DOHH2 (cell line): Measurements from ENCODE around the gene NMD3.

Experiments
- CTCF ChIP-seq: fragments of 200-600 bp; sonication (generic); IDR thresholded peaks from one replicate; pipeline ENCODE4 v1.5.1; 2014; ENCODE audit warnings: antibody characterized with exemption, mild to moderate bottlenecking, low read depth, low read length; ENCODE audit not compliant: poor library complexity, severe bottlenecking
- EZH2phosphoT487 ChIP-seq: fragments of 200-600 bp; sonication (generic); IDR thresholded peaks from 2 replicates; pipeline ENCODE4 v1.6.1; 2017; ENCODE audit warnings: borderline replicate concordance, mild to moderate bottlenecking, antibody characterized with exemption, low read length, moderate library complexity, mixed read lengths

- TF ChIP-seq CTCF = no peak
- no peak for TF ChIP-seq EZH2phosphoT487
Measured at GRCh38 chr3:161171639-161172552, 49.2 kb upstream of the NMD3 start.
